HG03159 (cell line): ENCODE results near the gene INS.
"Not testable (repeated sequence)": the region's sequence is repeated elsewhere in the genome, so short reads cannot be mapped to it uniquely, and the experiment has no call there.

Source experiments
- ATAC-seq: cut with Tn5 transposase; IDR thresholded peaks from one replicate; pipeline ENCODE4 v1.9.1; 2021; ENCODE audit warnings: mild to moderate bottlenecking, moderate library complexity; ENCODE audit not compliant: unreplicated experiment

INS gene

DNA sequence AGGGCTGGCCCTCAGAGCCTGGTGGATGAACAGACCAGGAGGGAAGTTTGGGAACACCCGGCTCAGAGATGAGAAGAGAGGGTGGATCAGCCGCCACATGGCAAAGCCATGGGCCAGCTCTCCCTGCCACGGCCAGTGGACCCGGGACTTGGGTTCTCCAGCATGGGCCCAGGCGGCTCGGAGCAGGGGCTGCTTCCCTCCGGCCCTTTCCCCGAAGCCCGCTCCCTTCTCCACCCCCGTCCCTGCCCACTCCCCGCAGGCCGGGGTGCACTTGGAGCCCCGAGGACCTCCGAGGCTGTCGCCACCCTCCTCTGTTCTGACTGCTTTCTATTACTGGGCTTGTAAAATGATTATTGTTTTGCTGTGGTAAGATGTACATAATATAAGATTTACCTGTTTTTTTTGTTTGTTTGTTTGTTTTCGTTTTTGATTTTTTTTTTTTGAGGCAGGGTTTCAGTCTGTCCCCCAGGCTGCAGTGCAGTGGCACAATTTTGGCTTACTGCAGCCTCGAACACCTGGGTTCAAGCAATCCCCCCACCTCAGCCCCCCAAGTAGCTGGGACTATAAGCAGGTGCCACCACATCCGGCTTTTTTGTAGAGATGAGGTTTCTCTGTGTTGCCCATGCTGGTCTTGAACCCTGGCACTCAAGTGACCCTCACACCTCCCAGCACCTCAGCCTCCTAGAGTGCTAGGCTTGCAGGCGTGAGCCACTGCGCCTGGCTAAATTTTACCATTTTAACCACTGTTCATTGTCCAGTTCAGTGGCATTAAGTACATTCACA lies 21.9 kb upstream of the INS start:
- no peak for ATAC-seq

DNA sequence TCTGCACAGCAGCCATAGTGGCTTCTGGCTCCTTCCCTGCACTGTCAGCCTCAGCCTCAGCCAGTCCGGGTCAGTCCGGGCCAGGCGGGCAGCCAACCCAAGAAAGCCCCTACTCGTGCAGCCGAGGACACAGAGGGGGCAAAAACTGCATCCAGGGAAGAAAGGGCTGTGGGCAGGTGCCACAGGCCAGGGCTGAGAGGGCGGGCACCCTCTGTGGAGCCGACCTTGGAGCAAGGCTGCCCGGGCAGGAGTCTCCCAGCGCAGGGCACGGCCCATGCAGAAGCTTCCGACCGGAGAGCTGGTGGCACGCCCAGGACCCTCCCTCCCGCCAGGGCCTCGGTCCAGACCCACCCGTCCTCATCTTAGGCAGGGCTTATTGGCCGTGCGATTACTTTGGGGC lies 21.1 kb upstream of the INS start:
- ATAC-seq = no peak

DNA sequence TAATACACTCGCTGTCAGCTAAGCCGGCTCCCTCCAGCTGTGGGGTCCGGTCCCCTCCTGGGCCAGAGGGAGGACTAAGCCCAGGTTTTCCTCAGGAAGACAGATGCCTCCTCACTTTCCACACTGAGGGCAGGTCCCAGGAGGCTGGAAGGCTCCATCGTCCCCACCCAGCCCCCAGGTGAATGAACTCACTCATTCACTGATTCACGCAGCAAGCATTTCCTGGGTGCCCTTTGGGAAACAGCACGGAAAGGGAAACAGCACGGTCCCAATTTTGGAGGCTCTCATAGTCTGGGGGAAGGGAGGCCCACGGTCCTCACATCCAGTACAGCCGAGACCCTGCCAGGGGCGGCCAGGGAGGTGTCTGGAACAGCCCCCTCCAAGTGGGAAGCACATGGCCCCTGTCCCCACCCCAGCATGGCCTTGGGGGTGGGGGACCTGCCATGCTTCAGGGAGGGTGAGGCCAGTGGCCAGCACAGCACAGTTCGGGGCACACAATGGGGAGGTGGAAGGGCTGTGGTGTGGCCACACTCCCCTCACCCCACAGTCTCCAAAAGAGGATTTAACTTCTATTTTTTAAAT lies 19.9 kb upstream of the INS start:
- no peak for ATAC-seq

DNA sequence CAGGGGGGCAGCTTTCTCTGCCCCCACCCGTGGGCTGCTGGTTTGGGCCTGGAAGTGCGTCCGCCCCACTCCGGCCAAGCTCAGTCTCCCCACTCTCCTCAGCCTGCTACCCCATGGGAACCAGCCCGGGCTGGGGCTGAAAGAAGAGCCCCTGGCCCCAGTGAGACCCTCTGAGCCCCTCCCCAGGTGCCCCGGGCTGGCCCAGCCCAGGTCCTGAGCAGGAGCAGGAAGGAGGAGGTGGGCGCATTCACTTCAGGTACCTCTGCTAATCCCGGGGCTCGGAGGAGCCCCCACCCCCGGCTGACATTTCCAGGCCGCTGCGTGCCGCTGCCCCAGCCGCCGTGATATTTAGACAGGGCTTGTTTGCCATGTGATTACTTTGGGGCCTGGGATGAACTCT lies 19.3 kb upstream of the INS start:
- no peak for ATAC-seq

DNA sequence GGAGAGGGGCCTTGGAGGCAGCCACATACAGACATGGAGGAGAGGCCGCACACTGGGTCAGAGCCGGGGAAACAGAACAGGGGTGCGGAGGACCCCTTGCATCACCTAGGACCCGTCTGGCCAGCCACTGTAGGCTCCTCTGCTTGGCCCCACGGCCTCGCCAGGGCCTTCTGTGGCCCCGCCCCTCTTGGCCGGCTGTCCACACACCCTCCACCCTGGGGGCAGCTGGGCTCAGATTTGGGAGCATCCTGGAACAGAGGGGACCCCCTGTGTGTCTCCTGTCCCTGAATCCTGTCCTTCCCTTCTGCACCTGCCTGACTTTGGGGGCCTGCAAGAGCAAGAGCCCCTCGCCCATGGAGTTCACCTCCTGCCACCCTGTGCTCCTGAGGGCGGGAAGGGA lies 18.5 kb upstream of the INS start:
- ATAC-seq = no peak

DNA sequence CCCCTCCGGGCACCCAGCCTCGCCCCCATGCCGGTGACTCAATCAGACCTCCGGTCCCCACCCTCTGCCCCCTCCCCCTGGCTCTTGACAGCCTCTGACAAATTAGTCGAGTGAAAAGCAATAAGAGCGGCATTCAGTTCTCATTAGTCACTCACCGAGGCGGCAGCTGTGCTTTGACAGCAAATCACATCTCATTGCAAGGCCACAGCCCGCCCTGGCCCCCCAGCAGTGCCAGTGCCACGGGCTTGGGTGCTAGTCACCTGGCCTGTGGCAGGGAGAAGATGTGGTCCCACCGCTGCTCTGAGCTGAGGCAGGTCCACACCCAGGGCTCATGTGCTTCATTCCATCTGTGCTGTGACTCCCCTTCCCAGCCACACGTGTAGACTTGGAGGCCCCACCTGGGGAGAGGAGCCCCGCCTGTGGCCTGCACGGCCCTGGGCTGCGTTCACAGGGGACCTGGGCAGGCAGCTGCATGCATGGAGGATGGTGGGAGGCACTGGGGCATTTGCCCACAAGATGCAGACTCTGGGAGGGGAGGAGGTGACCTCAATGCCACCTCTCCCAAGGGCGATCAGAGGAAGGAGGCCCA lies 18.0 kb upstream of the INS start:
- no peak for ATAC-seq

DNA sequence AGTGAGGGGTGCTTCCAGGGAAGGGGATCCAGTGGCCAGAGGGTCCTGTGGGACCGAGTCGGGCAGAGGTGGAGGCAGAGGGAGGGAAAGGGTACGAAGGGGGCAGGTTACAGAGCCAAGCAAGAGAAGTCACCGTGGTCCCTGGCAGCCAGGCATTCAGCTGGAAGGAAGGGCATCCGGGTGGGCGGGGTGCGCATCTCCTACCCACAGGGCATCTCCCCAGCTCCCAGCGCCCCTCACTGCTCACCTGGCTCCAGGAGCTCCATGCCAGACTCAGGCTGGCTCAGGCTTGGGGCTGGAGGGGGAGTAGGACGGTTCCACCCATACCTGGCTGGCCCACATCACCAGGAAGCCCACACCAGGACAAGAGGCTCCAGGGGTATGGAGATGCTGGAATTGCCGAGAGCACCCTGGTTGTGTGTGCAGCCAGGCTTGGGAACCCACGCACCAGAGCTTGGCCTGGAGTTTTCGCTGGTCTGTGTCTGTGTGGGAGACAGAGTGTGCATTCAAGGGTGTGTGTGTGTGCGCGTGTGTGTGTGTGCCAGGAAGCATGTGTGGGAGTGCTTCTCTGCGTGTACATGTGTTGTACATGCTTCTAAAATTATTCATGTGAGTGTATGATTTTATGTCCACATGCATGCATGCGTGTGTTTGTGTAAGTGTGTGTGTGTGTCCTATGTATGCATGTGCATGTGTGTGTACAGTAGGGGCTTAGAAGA lies 17.2 kb upstream of the INS start:
- not testable (repeated sequence) for ATAC-seq

DNA sequence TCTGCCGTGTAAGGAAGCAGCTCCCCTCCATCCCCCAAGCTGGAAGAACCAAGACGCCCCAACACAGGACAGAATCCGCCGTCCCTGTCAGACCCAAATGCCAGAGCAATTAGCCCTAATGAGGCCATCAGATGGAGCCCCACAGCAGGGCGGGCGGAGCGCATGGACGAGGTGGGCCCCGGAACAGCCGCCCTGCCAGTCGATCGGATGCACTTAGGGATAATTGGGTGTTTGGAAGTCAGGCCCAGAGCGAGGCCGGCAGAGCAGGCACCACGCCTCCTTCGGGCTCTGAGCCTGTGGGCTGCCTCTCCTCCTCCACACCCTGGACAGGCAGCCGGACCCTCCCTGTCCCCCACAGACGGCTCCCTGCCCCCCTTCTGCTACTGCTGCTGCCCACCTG lies 16.1 kb upstream of the INS start:
- no peak for ATAC-seq

DNA sequence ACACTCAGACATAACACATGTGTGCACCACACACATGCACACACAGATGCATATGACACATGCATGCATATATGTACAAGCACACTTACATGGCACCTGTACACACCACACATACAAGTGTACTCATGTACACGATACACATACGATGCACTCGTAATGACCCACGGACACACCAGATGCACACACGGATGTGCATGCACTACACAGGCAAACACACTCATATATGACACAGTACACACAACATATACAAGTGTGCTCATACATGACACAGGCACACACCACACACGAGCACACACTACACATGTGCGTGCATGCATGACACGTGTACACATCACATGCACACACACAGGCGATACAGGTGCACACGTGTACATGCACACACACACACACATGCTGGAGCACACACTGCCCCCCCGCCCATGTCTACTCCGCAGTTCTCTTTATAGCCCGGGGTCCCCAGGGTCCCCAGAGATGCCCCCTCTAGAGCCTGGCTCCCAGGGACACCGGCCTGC lies 15.4 kb upstream of the INS start:
- no peak for ATAC-seq

DNA sequence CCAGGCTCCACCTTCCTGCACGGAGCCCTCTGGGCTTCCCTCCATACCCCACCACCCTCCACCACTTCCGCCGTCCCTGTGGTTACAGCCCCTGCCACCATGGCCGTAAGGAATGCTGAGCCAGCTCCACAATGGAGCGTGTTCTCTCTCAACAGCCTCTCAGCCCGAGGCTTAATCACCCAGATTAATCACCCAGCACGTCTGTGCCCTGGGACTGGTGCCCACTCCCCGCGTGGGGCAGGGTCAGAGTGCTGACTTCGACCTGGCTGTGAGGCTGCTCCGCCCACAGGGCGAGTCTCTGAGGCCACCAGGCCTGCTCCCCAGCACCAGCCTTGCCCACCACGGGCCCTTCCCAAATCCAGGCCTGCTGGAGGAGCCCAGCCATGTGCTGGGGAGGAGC lies 14.7 kb upstream of the INS start:
- no peak for ATAC-seq

DNA sequence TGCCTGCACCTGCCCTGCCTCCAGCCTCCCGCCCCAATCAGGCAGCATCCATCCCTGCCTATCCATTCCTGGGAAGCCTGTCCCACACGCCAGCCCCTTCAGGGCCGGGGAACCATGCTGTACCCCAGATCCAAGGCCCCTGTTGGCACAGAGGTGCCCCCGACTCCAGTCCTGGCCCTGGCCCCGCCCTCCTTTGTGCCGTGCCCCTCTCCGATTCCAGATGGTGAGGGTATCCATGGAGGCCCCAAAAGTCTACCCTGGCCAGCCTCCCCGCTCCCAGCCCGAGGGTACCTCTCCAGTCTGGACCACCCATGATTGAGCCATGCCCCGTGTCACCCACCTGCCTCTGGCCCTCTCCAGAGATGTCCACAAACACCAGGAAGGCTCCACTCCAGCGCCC lies 13.4 kb upstream of the INS start:
- ATAC-seq = no peak

DNA sequence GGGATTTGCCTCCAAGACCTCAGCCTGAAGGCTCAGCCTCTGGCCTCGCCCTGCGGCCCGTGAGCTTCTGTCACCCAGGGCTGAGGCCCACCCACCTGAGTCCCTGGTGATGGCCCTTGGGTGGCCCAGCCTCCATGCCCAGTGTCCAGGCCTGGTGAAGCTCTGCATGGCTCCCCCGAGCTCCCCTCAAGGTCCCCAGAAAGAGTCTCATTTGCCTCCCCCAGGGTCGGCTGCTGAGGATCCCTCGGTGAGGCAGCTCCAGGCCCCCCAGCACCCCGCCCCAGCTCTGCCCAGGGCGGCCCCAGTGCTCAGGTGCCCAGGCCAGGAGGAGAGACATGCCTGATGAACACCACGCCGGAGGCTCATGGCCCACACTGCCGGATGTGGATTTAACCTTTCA lies 12.8 kb upstream of the INS start:
- ATAC-seq = no peak

DNA sequence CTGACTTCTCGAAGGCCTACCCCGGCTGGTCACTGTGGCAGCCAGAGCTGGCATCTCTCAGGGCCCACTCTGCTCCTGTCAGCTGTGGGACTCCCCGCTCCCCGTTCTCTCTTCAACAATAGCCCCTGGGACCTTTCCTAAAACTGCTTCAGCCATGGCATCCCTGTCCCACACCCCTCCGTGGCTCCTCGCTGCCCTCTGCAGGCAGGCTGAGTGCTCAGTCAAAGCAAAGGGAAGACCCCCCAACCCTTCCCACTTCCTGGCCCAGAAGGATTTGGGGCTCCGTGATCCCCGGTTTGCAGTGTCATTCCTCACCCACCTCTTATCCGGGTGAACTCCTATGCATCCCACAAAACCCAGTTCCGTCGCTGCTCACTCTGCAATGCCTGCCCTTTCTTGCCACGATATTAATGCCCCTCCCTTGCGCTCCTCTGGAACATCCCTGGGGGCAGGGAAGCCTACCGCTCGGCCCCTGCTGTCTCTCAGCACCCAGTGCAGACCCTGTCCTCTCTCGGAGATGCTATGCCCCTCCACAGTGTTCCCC lies 12.2 kb upstream of the INS start:
- no peak for ATAC-seq

DNA sequence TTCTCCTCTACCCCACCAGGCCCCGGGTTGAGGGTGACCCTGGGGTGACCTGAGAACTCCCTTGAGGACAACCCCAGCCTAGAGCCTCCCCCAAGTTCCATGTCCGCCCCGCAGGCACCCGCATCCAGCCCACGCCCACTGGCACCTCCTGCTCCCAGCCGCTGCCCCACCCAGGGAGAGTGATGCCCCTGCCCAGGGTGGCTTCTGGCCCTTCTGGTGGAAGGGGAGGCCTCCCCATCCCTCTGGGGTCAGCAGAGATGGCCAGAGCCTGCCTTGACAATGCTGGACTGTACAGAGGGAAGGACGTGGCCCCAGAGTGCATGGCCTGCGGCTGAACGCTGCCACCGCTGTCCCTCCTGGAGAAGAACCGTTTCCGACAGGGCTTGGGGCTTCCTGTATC lies 11.7 kb upstream of the INS start:
- ATAC-seq = no peak

DNA sequence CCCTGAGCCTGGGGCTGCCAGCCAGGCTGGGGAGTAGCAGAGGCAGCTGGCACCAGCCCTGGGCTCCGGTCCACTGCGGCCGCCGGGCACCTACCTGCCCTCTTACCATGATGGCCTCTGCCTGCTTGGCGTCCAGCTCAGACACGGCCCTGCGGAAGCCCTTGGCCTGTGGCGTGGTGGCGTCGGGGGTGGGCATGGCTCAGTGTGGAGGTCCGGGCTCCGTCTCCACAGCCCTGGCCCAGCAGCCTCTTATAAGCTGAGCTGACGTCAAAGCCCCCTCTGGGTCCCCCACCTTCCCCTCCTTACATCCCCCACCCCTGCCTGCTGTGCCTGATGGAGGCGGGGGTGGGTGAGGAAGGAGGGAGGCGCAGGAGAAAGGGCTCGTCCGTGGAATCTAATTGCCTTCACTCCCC lies 10.6 kb upstream of the INS start, which contains the start of gene TH:
Gene TH, minus strand, starts transcription at position 225 of the 413 bp plus-strand sequence. Its CDS starts 29 bp downstream, at position 196.
- no peak for ATAC-seq

DNA sequence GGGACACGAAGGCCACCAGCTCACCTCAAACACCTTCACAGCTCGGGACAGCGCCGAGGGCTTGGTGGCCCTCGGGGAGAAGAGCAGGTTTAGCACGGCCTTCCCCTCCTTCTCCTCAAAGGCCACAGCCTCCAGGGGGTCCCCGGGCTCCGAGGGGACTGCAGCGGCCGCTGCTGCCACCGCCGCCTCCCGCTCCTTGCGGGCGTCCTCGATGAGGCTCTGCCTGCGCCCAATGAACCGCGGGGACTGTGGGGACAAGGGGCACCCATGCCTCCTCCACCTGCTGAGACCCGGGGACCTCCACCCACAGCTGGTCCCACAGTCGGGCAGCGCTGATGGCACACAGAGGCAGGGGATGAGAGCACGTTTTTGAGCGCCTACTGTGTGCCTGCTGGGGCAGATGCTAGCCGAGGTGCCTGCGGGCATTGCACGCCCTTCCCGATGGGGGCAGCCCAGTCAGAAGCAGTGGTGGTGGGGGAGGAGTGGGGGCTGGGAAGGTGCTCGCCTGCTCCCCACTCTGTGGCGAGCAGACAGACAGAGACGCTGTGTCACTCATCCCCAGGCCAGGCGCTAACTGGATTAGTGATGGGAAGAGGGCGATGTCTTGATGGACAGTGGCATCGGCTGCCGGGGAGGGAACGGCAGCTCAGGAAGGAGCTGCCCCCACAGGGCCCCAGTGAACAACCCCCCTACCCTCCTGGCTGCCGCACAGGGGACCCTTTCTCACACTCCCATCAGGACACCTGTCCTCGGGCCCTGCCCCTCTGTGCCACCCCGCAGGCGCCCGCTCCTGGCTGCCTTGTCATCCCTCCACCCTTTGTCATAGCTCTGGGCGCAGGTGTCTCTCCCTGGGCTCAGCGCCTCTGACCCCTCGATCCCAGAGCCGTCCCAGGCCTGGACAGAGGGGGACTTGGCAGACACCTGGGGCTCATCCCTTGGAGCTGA lies 8.9 kb upstream of the INS start:
- ATAC-seq = no peak

DNA sequence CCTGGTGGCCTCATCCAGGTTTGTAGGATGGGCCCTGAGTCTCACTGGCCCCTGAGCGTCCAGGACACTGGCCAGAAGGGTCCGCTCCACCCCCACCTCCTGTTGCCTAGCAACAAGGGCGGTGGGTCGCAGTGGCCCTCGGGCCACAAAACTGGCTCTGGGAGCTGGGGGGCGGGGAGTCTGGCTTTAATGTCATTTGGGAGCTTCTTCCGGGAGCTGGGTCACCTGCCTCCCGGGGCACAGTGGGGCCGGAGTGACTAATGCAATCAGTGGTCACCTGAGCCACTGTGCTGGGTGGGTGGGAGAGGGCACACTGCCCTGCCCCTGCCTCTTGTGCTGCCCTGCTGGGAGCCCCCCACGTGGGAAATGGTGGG lies 8.0 kb upstream of the INS start:
- no peak for ATAC-seq

DNA sequence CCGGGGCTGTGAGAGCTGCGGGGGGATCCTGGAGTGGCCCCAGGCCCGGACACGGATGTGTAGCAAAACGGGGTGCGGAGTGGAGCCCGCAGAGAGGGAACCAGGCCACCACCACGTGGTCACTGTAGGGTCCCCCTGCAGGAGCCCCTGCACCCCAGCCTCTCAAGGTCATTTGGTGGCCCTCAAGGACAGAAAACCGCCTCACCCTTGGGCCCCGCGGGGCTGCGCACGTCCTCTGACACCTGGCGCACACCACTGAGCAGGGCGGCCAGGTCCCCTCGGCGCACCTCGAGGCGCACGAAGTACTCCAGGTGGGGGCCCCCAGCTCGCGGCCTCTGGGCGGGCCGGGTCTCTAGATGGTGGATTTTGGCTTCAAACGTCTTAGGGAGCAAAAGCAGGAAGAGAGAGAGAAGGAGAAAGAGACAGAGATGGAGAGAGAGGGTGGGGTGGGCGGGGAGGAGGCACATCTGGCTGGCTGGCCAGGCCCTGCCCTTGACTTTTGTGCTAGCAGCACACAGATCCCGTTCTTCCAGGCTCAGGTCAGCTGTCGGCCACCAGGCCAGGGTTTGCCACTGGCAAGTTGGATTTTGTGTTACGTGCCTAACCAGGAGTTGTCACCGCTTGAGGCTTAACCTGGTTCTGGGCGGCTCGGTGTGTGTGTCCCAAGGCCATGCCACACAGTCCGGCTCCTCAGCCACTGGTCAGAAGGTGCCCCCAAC lies 7.4 kb upstream of the INS start:
- no peak for ATAC-seq
